OCI-LY7 (cell line): Measurements from ENCODE around the gene SRCIN1. TPM values are rescaled to one million over a fixed set of nuclear protein-coding genes. Genes with fewer than 3 reads are reported as not detected.

Experiments
- BruUV-seq: library from RNA; stranded (reverse); fragments of 400-500 nt; replicated peaks from 2 replicates; lab custom pipeline; 2021; lab: Mats Ljungman, UMichigan
- CTCF ChIA-PET: fragments of 300-600 bp; sonication (Branson Sonifier 250); formaldehyde crosslinking; loops from one replicate; lab custom pipeline; 2022; ENCODE audit warnings: antibody characterized with exemption; ENCODE audit not compliant: unreplicated experiment; lab: Charles Lee
- POLR2A ChIA-PET: fragments of 300-600 bp; sonication (Branson Sonifier 250); formaldehyde crosslinking; loops from one replicate; lab custom pipeline; 2022; ENCODE audit warnings: antibody characterized with exemption; lab: Charles Lee
- DNase-seq: peaks from one replicate; pipeline ENCODE4 v3.0.0-alpha.2; 2015; ENCODE audit warnings: low spot score
- H2AFZ ChIP-seq: fragments of 200-600 bp; sonication (generic), shearing (Covaris generic); 2 replicates; pipeline ENCODE4 v1.6.1; 2014; ENCODE audit warnings: mild to moderate bottlenecking, antibody characterized with exemption, low read length, moderate library complexity
- H3K27ac ChIP-seq: fragments of 200-600 bp; sonication (generic); 2 replicates; pipeline ENCODE4 v1.5.1; 2014; ENCODE audit warnings: mixed run types, low read depth, mild to moderate bottlenecking, moderate library complexity, low read length, inconsistent platforms; ENCODE audit not compliant: poor library complexity, severe bottlenecking
- H3K36me3 ChIP-seq: fragments of 200-600 bp; sonication (generic); 2 replicates; pipeline ENCODE4 v1.6.1; 2014; ENCODE audit warnings: mild to moderate bottlenecking, antibody characterized with exemption, low read length, moderate library complexity, mixed read lengths; ENCODE audit not compliant: insufficient read depth
- H3K4me1 ChIP-seq: fragments of 200-600 bp; sonication (generic); 2 replicates; pipeline ENCODE4 v1.5.1; 2014; ENCODE audit warnings: mild to moderate bottlenecking, low read length; ENCODE audit not compliant: insufficient read depth, poor library complexity, severe bottlenecking
- H3K4me2 ChIP-seq: fragments of 200-600 bp; sonication (generic); 2 replicates; pipeline ENCODE4 v1.6.1; 2014; ENCODE audit warnings: mild to moderate bottlenecking, low read length
- H3K4me3 ChIP-seq: fragments of 200-600 bp; sonication (generic); 2 replicates; pipeline ENCODE4 v1.5.1; 2014; ENCODE audit warnings: mild to moderate bottlenecking, low read depth, low read length; ENCODE audit not compliant: poor library complexity, severe bottlenecking
- H3K79me2 ChIP-seq: fragments of 200-600 bp; sonication (generic); 2 replicates; pipeline ENCODE4 v1.6.1; 2016; ENCODE audit warnings: low read depth, mild to moderate bottlenecking, low read length, moderate library complexity, mixed read lengths; ENCODE audit not compliant: insufficient read depth
- H3K9me2 ChIP-seq: fragments of 200-600 bp; sonication (generic); 2 replicates; pipeline ENCODE4 v1.6.1; 2016; ENCODE audit warnings: mild to moderate bottlenecking, low read length, mixed read lengths; ENCODE audit not compliant: insufficient read depth
- H3K9me3 ChIP-seq: fragments of 200-600 bp; sonication (generic); 2 replicates; pipeline ENCODE4 v1.6.1; 2014; ENCODE audit warnings: mild to moderate bottlenecking, mixed run types, low read length, mixed read lengths
- H4K20me1 ChIP-seq: fragments of 200-600 bp; sonication (generic); 2 replicates; pipeline ENCODE4 v1.6.1; 2014; ENCODE audit warnings: mild to moderate bottlenecking, antibody characterized with exemption, low read length, moderate library complexity, mixed read lengths; ENCODE audit not compliant: insufficient read depth
- EZH2phosphoT487 ChIP-seq: fragments of 200-600 bp; sonication (generic); IDR thresholded peaks from 2 replicates; pipeline ENCODE4 v1.6.1; 2018; ENCODE audit warnings: low read depth, borderline replicate concordance, mild to moderate bottlenecking, mixed run types, antibody characterized with exemption, low read length, moderate library complexity, mixed read lengths
- intact Hi-C: fragments of 100-400 bp; cut with micrococcal nuclease; formaldehyde crosslinking; loops from one replicate; pipeline ENCODE4 v1.10.0; 2022; ENCODE audit not compliant: unreplicated experiment
- total RNA-seq, 2 experiments: library from RNA; depleted of rRNA in 1 of 2; stranded (reverse); fragments of >200 nt in 1 of 2; shearing (Covaris generic) in 1 of 2; gene quantifications; 2 replicates each; pipeline ENCODE4 v1.2.3, GENCODE V29; 2014 to 2022
- TF ChIP-seq, protein P1 (sequence below): fragments of 200-600 bp; sonication (generic); conservative IDR thresholded peaks from 2 replicates; pipeline ENCODE4 v1.5.1; 2014; ENCODE audit warnings: mild to moderate bottlenecking, antibody characterized with exemption, low read length, moderate library complexity, mixed read lengths

The SRCIN1 gene
- total RNA-seq, 2 experiments from 2014 or later: 1.5 to 4.6 TPM

GRCh38 chr17:38539386-38539785, 66.4 kb downstream of the SRCIN1 start:
- H3K79me2 ChIP-seq: no peaks in the 10 kb centered on the region
- H3K4me3 ChIP-seq: no peak overlapping the region
- TF ChIP-seq, protein P1, sequence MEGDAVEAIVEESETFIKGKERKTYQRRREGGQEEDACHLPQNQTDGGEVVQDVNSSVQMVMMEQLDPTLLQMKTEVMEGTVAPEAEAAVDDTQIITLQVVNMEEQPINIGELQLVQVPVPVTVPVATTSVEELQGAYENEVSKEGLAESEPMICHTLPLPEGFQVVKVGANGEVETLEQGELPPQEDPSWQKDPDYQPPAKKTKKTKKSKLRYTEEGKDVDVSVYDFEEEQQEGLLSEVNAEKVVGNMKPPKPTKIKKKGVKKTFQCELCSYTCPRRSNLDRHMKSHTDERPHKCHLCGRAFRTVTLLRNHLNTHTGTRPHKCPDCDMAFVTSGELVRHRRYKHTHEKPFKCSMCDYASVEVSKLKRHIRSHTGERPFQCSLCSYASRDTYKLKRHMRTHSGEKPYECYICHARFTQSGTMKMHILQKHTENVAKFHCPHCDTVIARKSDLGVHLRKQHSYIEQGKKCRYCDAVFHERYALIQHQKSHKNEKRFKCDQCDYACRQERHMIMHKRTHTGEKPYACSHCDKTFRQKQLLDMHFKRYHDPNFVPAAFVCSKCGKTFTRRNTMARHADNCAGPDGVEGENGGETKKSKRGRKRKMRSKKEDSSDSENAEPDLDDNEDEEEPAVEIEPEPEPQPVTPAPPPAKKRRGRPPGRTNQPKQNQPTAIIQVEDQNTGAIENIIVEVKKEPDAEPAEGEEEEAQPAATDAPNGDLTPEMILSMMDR: no peak
- no peak for TF ChIP-seq EZH2phosphoT487
- H3K36me3 ChIP-seq: no peaks in the 10 kb centered on the region
- H3K9me2 ChIP-seq: no peaks in the 10 kb centered on the region
- no peaks in the 10 kb centered on the region for H3K9me3 ChIP-seq
- H2AFZ ChIP-seq: no peak overlapping the region
- BruUV-seq: no TSS peak
- H3K4me1 ChIP-seq: no peaks in the 10 kb centered on the region
- intact Hi-C loops: no loop called here
- no peak for DNase-seq
- ChIA-PET POLR2A (no interaction called here), CTCF (no interaction called here)
- H3K4me2 ChIP-seq: no peak overlapping the region
- no peak overlapping the region for H3K27ac ChIP-seq
- no peaks in the 10 kb centered on the region for H4K20me1 ChIP-seq

DNA sequence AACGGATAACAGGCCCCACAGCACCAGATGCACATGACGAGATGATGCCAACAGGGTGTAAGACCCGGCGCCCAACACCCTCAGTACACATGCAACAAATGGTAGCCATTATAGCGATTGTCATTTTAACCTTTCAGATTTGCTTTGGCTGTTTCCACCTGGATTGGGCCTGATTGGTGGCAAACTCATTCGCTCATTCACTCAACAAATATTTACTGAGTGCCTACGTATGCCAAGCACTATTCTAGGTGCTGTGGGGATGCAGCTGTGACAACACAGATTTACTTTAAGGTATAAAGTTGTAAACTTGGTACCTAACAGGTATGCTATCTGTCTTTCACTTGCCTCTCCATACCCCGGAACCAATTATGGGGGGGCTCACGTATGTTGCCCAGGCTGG, 66.8 kb downstream of the SRCIN1 start:
- no peak overlapping the region for H3K4me3 ChIP-seq
- no peaks in the 10 kb centered on the region for H3K36me3 ChIP-seq
- no TSS peak for BruUV-seq
- TF ChIP-seq EZH2phosphoT487: no peak
- no peak overlapping the region for H3K4me2 ChIP-seq
- H3K9me2 ChIP-seq: no peaks in the 10 kb centered on the region
- no peak overlapping the region for H3K27ac ChIP-seq
- no peaks in the 10 kb centered on the region for H3K79me2 ChIP-seq
- no peaks in the 10 kb centered on the region for H3K4me1 ChIP-seq
- ChIA-PET POLR2A (no interaction called here), CTCF (no interaction called here)
- intact Hi-C loops: no loop called here
- H4K20me1 ChIP-seq: no peaks in the 10 kb centered on the region
- no peak for DNase-seq
- H3K9me3 ChIP-seq: no peaks in the 10 kb centered on the region
- H2AFZ ChIP-seq: no peak overlapping the region

- H3K79me2 ChIP-seq: no peaks in the 10 kb centered on the region
- no peaks in the 10 kb centered on the region for H3K9me3 ChIP-seq
- H2AFZ ChIP-seq: no peak overlapping the region
- no peaks in the 10 kb centered on the region for H3K36me3 ChIP-seq
- H3K4me3 ChIP-seq: no peak overlapping the region
- BruUV-seq: no TSS peak
- ChIA-PET CTCF (no interaction called here), POLR2A (interaction anchor here (0.6 kb wide), 1 partner anchor 105 kb away, joined by 3 read pairs; no protein-coding TSS in a partner anchor)
- no peaks in the 10 kb centered on the region for H3K4me1 ChIP-seq
- H3K9me2 ChIP-seq: no peaks in the 10 kb centered on the region
- no peak overlapping the region for H3K4me2 ChIP-seq
- intact Hi-C loops: no loop called here
- H4K20me1 ChIP-seq: no peaks in the 10 kb centered on the region
- H3K27ac ChIP-seq: no peak overlapping the region
- DNase-seq: no peak
- TF ChIP-seq EZH2phosphoT487: no peak
- TF ChIP-seq, protein P1: no peak
Measured at GRCh38 chr17:38536661-38537060, 69.1 kb downstream of the SRCIN1 start.
